GM19351 (cell line): ENCODE measurements around the gene F12.
"Not testable (repeated sequence)": the region's sequence is repeated elsewhere in the genome, so short reads cannot be mapped to it uniquely, and the experiment has no call there.

Experiments used
- ATAC-seq: cut with Tn5 transposase; IDR thresholded peaks from one replicate; pipeline ENCODE4 v1.9.1; 2021; ENCODE audit warnings: mild to moderate bottlenecking, moderate library complexity; ENCODE audit not compliant: unreplicated experiment

F12 gene

GRCh38 chr5:177432839-177433657, 23.7 kb upstream of the F12 start:
- no peak for ATAC-seq

- peak; percentile 8 for ATAC-seq
These were observed 22.9 kb upstream of the F12 start for GRCh38 chr5:177432143-177432838.

GRCh38 chr5:177431317-177432142, 22.2 kb upstream of the F12 start:
- peak; percentile 44 for ATAC-seq

GRCh38 chr5:177430972-177431316, 21.6 kb upstream of the F12 start:
- ATAC-seq, result no peak

GRCh38 chr5:177430140-177430951, 21.0 kb upstream of the F12 start:
- no peak for ATAC-seq

- ATAC-seq, result no peak
These were observed 20.1 kb upstream of the F12 start for GRCh38 chr5:177429248-177430040.

GRCh38 chr5:177428574-177429217, 19.3 kb upstream of the F12 start:
- no peak for ATAC-seq

GRCh38 chr5:177427919-177428573, 18.7 kb upstream of the F12 start:
- no peak for ATAC-seq

- ATAC-seq, result no peak
These were observed 18.0 kb upstream of the F12 start for GRCh38 chr5:177427211-177427822.

GRCh38 chr5:177426566-177427210, 17.3 kb upstream of the F12 start, which contains the start of gene GRK6:
GRK6 (plus strand) TSS chr5:177426676; CDS start chr5:177426846, 170 bp downstream.
- ATAC-seq, result peak; percentile 2

- ATAC-seq, result peak; percentile 72
These were observed 16.6 kb upstream of the F12 start for GRCh38 chr5:177425801-177426565.

GRCh38 chr5:177425196-177425800, 15.9 kb upstream of the F12 start:
- ATAC-seq, result no peak

GRCh38 chr5:177423671-177424070, 14.3 kb upstream of the F12 start:
- no peak for ATAC-seq

GRCh38 chr5:177421062-177421798, 11.9 kb upstream of the F12 start:
- ATAC-seq, result no peak

- ATAC-seq, result not testable (repeated sequence)
These were observed 11.1 kb upstream of the F12 start for GRCh38 chr5:177420472-177420871.

GRCh38 chr5:177419046-177419445, 9.7 kb upstream of the F12 start:
- no peak for ATAC-seq
